ENCODE data around the gene SNX25. TPM values are rescaled to one million over a fixed set of nuclear protein-coding genes. Genes with fewer than 3 reads are reported as not detected.
A peak's percentile ranks its signal among the peaks of the same experiment; 100 is the strongest.

SNX25 gene
- polyA plus RNA-seq, 1 of the 3 experiments (the other 2 are of a cell fraction) = 8.5 TPM

GRCh38 chr4:185304944-185305690 lies 95.7 kb downstream of the SNX25 start:
- ChIA-PET POLR2A (no interaction called here), CTCF (interaction anchor here (0.8 to 1.6 kb wide), 4 partner anchors 47 to 733 kb away, joined by 3 to 4 read pairs (median 4); partner anchors contain the start of gene SNX25)
- WGBS (ENCODE audit: low lambda C conversion rate) = 91% methylated on average over 5 of the region's 5 CpGs
- peak overlapping the region; percentile 52 for H3K9ac ChIP-seq
- no peaks in the 10 kb centered on the region for H3K9me3 ChIP-seq
- peak; percentile 79 for TF ChIP-seq RAD21 (IDR thresholded peaks at IDR 0.05; ENCODE audit: low read length)
- TF ChIP-seq CTCF (IDR thresholded peaks at IDR 0.05) = peak; percentile 57
- TF ChIP-seq SMC3 (IDR thresholded peaks at IDR 0.05; ENCODE audit: low read depth, low read length) = peak; percentile 63
- no peak for TF ChIP-seq GABPA (IDR thresholded peaks at IDR 0.05; ENCODE audit: low read depth)
- peaks cover 5 to 17% of the 10 kb centered on the region in 2 experiments for H3K36me3 ChIP-seq (replicated peaks in 1 of 2; ENCODE audit: control insufficient read depth in 1 of 2, insufficient read depth in 2 of 2, low read length in 1 of 2)
- peaks cover 0 to 21% of the 10 kb centered on the region in 2 experiments; a peak in 2 of 4 replicates for H3K4me1 ChIP-seq (ENCODE audit: control insufficient read depth in 1 of 2, insufficient read depth in 2 of 2, low read depth in 1 of 2, low read length in 1 of 2)
- no peak overlapping the region for H3K4me3 ChIP-seq (ENCODE audit: low read depth in 2 of 2, low read length in 1 of 2)
- H3K27ac ChIP-seq (ENCODE audit: low read depth in 2 of 2, low read length in 1 of 2) = peak overlapping the region in 1 of 2 experiments; percentile 96; a peak in 3 of 4 replicates
- DNase-seq = peak; percentile 28
- no peaks in the 10 kb centered on the region for H4K20me1 ChIP-seq (ENCODE audit: insufficient read depth)
- H3K79me2 ChIP-seq (ENCODE audit: insufficient read depth) = peaks cover 20% of the 10 kb centered on the region; the same call in 1 of the 2 replicates
- no peaks in the 10 kb centered on the region for H3K9me2 ChIP-seq
- H3K27me3 ChIP-seq (ENCODE audit: insufficient read depth) = no peaks in the 10 kb centered on the region
- H2AFZ ChIP-seq (ENCODE audit: low read depth) = no peak overlapping the region
- H3K4me2 ChIP-seq = peak overlapping the region; percentile 11; the same call in 1 of the 2 replicates
- H3F3A ChIP-seq (replicated peaks; ENCODE audit: insufficient read depth) = peaks cover 28% of the 10 kb centered on the region

- POLR2A ChIA-PET = interaction anchor here (0.5 kb wide), 1 partner anchor 61 kb away, joined by 3 read pairs; no protein-coding TSS in a partner anchor
- H2AFZ ChIP-seq (ENCODE audit: low read depth) = no peak overlapping the region
- WGBS (ENCODE audit: low lambda C conversion rate) = 44% methylated on average over 7 of the region's 7 CpGs
Measured at GRCh38 chr4:185305979-185306442, 96.6 kb downstream of the SNX25 start.

More at GRCh38 chr4:185305979-185306442, 96.6 kb downstream of the SNX25 start:
- H3K4me1 ChIP-seq (ENCODE audit: control insufficient read depth in 1 of 2, insufficient read depth in 2 of 2, low read depth in 1 of 2, low read length in 1 of 2) = peaks cover 0 to 21% of the 10 kb centered on the region in 2 experiments; a peak in 2 of 4 replicates
- no peak for TF ChIP-seq MXI1 (IDR thresholded peaks at IDR 0.05; ENCODE audit: low read depth, low read length)
- peak; percentile 64; the same call in 1 of the 2 replicates for TF ChIP-seq FOSL2 (IDR thresholded peaks at IDR 0.05; ENCODE audit: borderline replicate concordance, low read depth)
- TF ChIP-seq CTCF (IDR thresholded peaks at IDR 0.05) = no peak
- peak; percentile 42; the same call in 1 of the 2 replicates for TF ChIP-seq SIN3A (IDR thresholded peaks at IDR 0.05; ENCODE audit: borderline replicate concordance, low read depth, low read length)
- TF ChIP-seq RFX5 (IDR thresholded peaks at IDR 0.05; ENCODE audit: low read length) = no peak
- peak; percentile 64 for TF ChIP-seq JUND (IDR thresholded peaks at IDR 0.05)
- TF ChIP-seq USF1 (IDR thresholded peaks at IDR 0.05; ENCODE audit: borderline replicate concordance, low read depth) = peak; percentile 17; the same call in 1 of the 2 replicates
- TF ChIP-seq EP300 (IDR thresholded peaks at IDR 0.05; ENCODE audit: borderline replicate concordance in 1 of 2, low read depth in 1 of 2, low read length in 1 of 2) = peak in 1 of 2 experiments; percentile 42; a peak in 1 of 4 replicates
- TF ChIP-seq FOXJ3 (CRISPR knock-in tag; IDR thresholded peaks at IDR 0.05) = no peak
- no peak for TF ChIP-seq GABPA (IDR thresholded peaks at IDR 0.05; ENCODE audit: low read depth)
- TF ChIP-seq, protein P1, sequence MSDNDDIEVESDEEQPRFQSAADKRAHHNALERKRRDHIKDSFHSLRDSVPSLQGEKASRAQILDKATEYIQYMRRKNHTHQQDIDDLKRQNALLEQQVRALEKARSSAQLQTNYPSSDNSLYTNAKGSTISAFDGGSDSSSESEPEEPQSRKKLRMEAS (IDR thresholded peaks at IDR 0.05; ENCODE audit: low read depth) = peak; percentile 58; the same call in 1 of the 2 replicates
- TF ChIP-seq TCF12 (IDR thresholded peaks at IDR 0.05) = peak; percentile 63; the same call in 1 of the 2 replicates
- no peaks in the 10 kb centered on the region for H3K27me3 ChIP-seq (ENCODE audit: insufficient read depth)
- H3K9me2 ChIP-seq = no peaks in the 10 kb centered on the region
- peaks cover 12 to 24% of the 10 kb centered on the region in 2 experiments for H3K36me3 ChIP-seq (replicated peaks in 1 of 2; ENCODE audit: control insufficient read depth in 1 of 2, insufficient read depth in 2 of 2, low read length in 1 of 2)
- peak overlapping the region; percentile 11; the same call in 1 of the 2 replicates for H3K4me2 ChIP-seq
- H3K9me3 ChIP-seq = no peaks in the 10 kb centered on the region
- H3K27ac ChIP-seq (ENCODE audit: low read depth in 2 of 2, low read length in 1 of 2) = peak overlapping the region; percentile 7 to 96; a peak in 3 of 4 replicates
- no peak overlapping the region for H3K4me3 ChIP-seq (ENCODE audit: low read depth in 2 of 2, low read length in 1 of 2)
- DNase-seq = no peak
- no peaks in the 10 kb centered on the region for H4K20me1 ChIP-seq (ENCODE audit: insufficient read depth)
- H3K79me2 ChIP-seq (ENCODE audit: insufficient read depth) = peaks cover 20% of the 10 kb centered on the region; the same call in 1 of the 2 replicates
- peak overlapping the region; percentile 72 for H3K9ac ChIP-seq
- peaks cover 28% of the 10 kb centered on the region for H3F3A ChIP-seq (replicated peaks; ENCODE audit: insufficient read depth)
- CTCF ChIA-PET = interaction anchor here (0.6 to 1.9 kb wide), 8 partner anchors 18 to 732 kb away, joined by 3 to 5 read pairs (median 3); partner anchors contain the start of gene SNX25
